Hepatocyte (in vitro differentiated cells): ENCODE data around the gene PRICKLE3. TPM values are rescaled to one million over a fixed set of nuclear protein-coding genes. Genes with fewer than 3 reads are reported as not detected.

Source experiments
- DNase-seq: peaks from one replicate; pipeline ENCODE4 v3.0.0-alpha.2; 2016; ENCODE audit warnings: low spot score
- H2AFZ ChIP-seq: fragments of 200-600 bp; sonication (generic); 2 replicates; pipeline ENCODE4 v1.6.0; 2016; ENCODE audit warnings: antibody characterized with exemption, mild to moderate bottlenecking
- H3K27ac ChIP-seq: fragments of 200-600 bp; sonication (generic); 2 replicates; pipeline ENCODE4 v1.5.1; 2016; ENCODE audit warnings: mild to moderate bottlenecking
- H3K27me3 ChIP-seq: fragments of 200-600 bp; sonication (generic); 2 replicates; pipeline ENCODE4 v1.6.1; 2016
- H3K36me3 ChIP-seq: fragments of 200-600 bp; sonication (generic); replicated peaks from 2 replicates; pipeline ENCODE4 v1.5.1; 2016; ENCODE audit warnings: low read depth; ENCODE audit not compliant: insufficient read depth
- H3K4me1 ChIP-seq: fragments of 200-600 bp; sonication (generic); 2 replicates; pipeline ENCODE4 v1.5.1; 2016; ENCODE audit warnings: mild to moderate bottlenecking, moderate library complexity; ENCODE audit not compliant: insufficient read depth
- H3K4me2 ChIP-seq: fragments of 200-600 bp; sonication (generic); 2 replicates; pipeline ENCODE4 v1.6.0; 2016
- H3K4me3 ChIP-seq: fragments of 200-600 bp; sonication (generic); 2 replicates; pipeline ENCODE4 v1.5.1; 2016; ENCODE audit warnings: mild to moderate bottlenecking
- H3K79me2 ChIP-seq: fragments of 200-600 bp; sonication (generic); 2 replicates; pipeline ENCODE4 v1.6.0; 2017; ENCODE audit warnings: mild to moderate bottlenecking
- H3K9me2 ChIP-seq: fragments of 200-600 bp; sonication (generic); replicated peaks from 2 replicates; pipeline ENCODE4 v1.6.0; 2017; ENCODE audit warnings: mild to moderate bottlenecking; ENCODE audit not compliant: insufficient read depth
- H3K9me3 ChIP-seq: fragments of 200-600 bp; sonication (generic); 2 replicates; pipeline ENCODE4 v1.5.1; 2016; ENCODE audit warnings: low read depth, mild to moderate bottlenecking
- H4K20me1 ChIP-seq: fragments of 200-600 bp; sonication (generic); 2 replicates; pipeline ENCODE4 v1.6.0; 2016; ENCODE audit warnings: mild to moderate bottlenecking; ENCODE audit not compliant: insufficient read depth, poor library complexity, severe bottlenecking
- CTCF ChIP-seq: fragments of 200-600 bp; sonication (generic); IDR thresholded peaks from 2 replicates; pipeline ENCODE4 v1.5.1; 2016; ENCODE audit warnings: antibody characterized with exemption, mild to moderate bottlenecking; ENCODE audit not compliant: poor library complexity
- EZH2 ChIP-seq: fragments of 200-600 bp; sonication (generic); IDR thresholded peaks from 2 replicates; pipeline ENCODE4 v1.6.1; 2016; ENCODE audit warnings: antibody characterized with exemption, mild to moderate bottlenecking, borderline replicate concordance
- EZH2phosphoT487 ChIP-seq: fragments of 200-600 bp; sonication (generic); IDR thresholded peaks from one replicate; pipeline ENCODE4 v1.6.1; 2018; ENCODE audit warnings: antibody characterized with exemption, mild to moderate bottlenecking, low read depth, moderate library complexity; ENCODE audit not compliant: unreplicated experiment, severe bottlenecking
- WGBS: methylation state at CpG from one replicate; pipeline ENCODE4 v1.1.6; 2016; ENCODE audit warnings: low lambda C conversion rate; ENCODE audit errors: missing lambda C conversion rate; 5-methylcytosine and 5-hydroxymethylcytosine counted together
- polyA plus RNA-seq: library from polyadenylated mRNA; unstranded; fragments of >200 nt; fragmentation: Nextera tagmentation; extraction: Ambion mirVana; gene quantifications from 2 replicates; pipeline ENCODE4 v1.2.1, GENCODE V29; 2016
- total RNA-seq: library from RNA; depleted of rRNA; stranded (reverse); fragments of >200 nt; gene quantifications from 2 replicates; pipeline ENCODE4 v1.2.3, GENCODE V29; 2014

Gene PRICKLE3
- total and polyA plus RNA-seq, 2 experiments from 2014 or later, result 6.1 to 9.3 TPM

GRCh38 chrX:49221868-49222267 lies 35.7 kb upstream of the PRICKLE3 start:
- no peak for TF ChIP-seq EZH2
- no peak for TF ChIP-seq CTCF
- TF ChIP-seq EZH2phosphoT487, result no peak
- H3K27me3 ChIP-seq, result no peaks in the 10 kb centered on the region
- H3K4me1 ChIP-seq, result no peaks in the 10 kb centered on the region
- no peaks in the 10 kb centered on the region for H3K36me3 ChIP-seq
- H3K4me3 ChIP-seq, result no peak overlapping the region
- H3K9me2 ChIP-seq, result no peaks in the 10 kb centered on the region
- no peak overlapping the region for H3K27ac ChIP-seq
- no peaks in the 10 kb centered on the region for H4K20me1 ChIP-seq
- DNase-seq, result no peak
- WGBS, result 72% methylated on average over 2 of the region's 2 CpGs
- no peak overlapping the region for H2AFZ ChIP-seq
- no peaks in the 10 kb centered on the region for H3K9me3 ChIP-seq
- no peaks in the 10 kb centered on the region for H3K79me2 ChIP-seq
- H3K4me2 ChIP-seq, result no peak overlapping the region

DNA sequence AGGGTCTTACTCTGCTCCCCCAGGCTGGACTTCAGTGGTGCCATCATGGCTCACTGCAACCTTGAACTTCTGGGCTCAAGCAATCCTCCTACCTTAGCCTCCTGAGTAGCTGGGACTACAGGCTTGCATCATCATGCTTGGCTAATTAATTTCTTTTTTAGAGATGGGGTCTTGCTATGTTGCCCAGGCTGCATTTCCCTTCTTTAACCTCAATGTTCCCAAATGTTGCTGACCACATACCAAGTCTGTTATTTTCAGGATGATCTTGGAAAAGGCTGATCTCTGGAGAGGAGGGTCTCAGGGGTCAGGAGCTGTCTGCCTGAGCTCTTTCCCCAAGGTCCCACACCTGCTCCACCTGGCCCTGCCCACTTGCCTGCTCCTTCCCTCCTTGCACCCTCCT lies 33.9 kb upstream of the PRICKLE3 start:
- H4K20me1 ChIP-seq, result no peaks in the 10 kb centered on the region
- H2AFZ ChIP-seq, result no peak overlapping the region
- no peak overlapping the region for H3K4me2 ChIP-seq
- no peak overlapping the region for H3K27ac ChIP-seq
- DNase-seq, result no peak
- TF ChIP-seq CTCF (no peak), EZH2phosphoT487 (no peak), EZH2 (no peak)
- H3K9me2 ChIP-seq, result no peaks in the 10 kb centered on the region
- H3K9me3 ChIP-seq, result no peaks in the 10 kb centered on the region
- H3K4me1 ChIP-seq, result no peaks in the 10 kb centered on the region
- no peaks in the 10 kb centered on the region for H3K27me3 ChIP-seq
- H3K79me2 ChIP-seq, result no peaks in the 10 kb centered on the region
- no peaks in the 10 kb centered on the region for H3K36me3 ChIP-seq
- no peak overlapping the region for H3K4me3 ChIP-seq

GRCh38 chrX:49214996-49215526 lies 28.9 kb upstream of the PRICKLE3 start:
- no peak overlapping the region for H3K4me2 ChIP-seq
- no peaks in the 10 kb centered on the region for H3K9me3 ChIP-seq
- no peak overlapping the region for H2AFZ ChIP-seq
- no peaks in the 10 kb centered on the region for H3K27me3 ChIP-seq
- TF ChIP-seq EZH2 (no peak), EZH2phosphoT487 (no peak), CTCF (no peak)
- H3K27ac ChIP-seq, result no peak overlapping the region
- H3K36me3 ChIP-seq, result no peaks in the 10 kb centered on the region
- WGBS, result 85% methylated on average over 14 of the region's 14 CpGs
- H3K79me2 ChIP-seq, result no peaks in the 10 kb centered on the region
- no peaks in the 10 kb centered on the region for H3K9me2 ChIP-seq
- no peaks in the 10 kb centered on the region for H3K4me1 ChIP-seq
- no peaks in the 10 kb centered on the region for H4K20me1 ChIP-seq
- DNase-seq, result no peak
- no peak overlapping the region for H3K4me3 ChIP-seq

DNA sequence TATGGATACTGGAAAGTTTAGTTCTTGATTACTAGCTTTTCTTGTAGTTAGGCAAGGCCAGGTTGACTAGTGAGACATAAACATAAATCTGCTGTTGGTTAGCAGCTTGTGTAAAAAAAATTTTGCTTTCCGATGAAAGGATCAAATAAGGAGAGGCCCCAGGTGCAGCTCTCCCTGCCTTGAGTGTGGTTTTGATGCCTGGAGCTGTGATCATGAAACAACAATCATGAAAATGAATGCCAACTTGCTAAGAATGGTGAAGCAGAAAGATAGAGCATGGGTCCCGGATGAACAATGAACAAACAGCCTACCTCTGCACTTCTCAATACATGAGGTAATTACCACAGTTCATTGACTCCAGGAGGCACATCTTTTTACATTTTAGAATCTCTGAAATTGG lies 28.2 kb upstream of the PRICKLE3 start:
- H3K79me2 ChIP-seq, result no peaks in the 10 kb centered on the region
- 93% methylated on average over 2 of the region's 2 CpGs for WGBS
- no peaks in the 10 kb centered on the region for H3K4me1 ChIP-seq

More for the DNA sequence above, 28.2 kb upstream of the PRICKLE3 start:
- Histone ChIP-seq H3K27me3 (no peaks in the 10 kb centered on the region), H3K9me2 (no peaks in the 10 kb centered on the region), H2AFZ (no peak overlapping the region), H3K36me3 (no peaks in the 10 kb centered on the region), H3K4me3 (no peak overlapping the region), H3K4me2 (no peak overlapping the region), H3K9me3 (no peaks in the 10 kb centered on the region), H3K27ac (no peak overlapping the region), H4K20me1 (no peaks in the 10 kb centered on the region)
- DNase-seq, result no peak
- TF ChIP-seq EZH2phosphoT487 (no peak), EZH2 (no peak), CTCF (no peak)
